ENCODE data around the gene METTL16.

METTL16 gene

GRCh38 chr17:2485543-2485942 is 26.1 kb downstream of the METTL16 start:
- Mint-ChIP-seq H3K9me3 (no peaks in the 10 kb centered on the region), H3K27ac (no peak overlapping the region), H3K36me3 (ENCODE audit: low read depth) (peaks cover 9% of the 10 kb centered on the region), H3K4me3 (no peak overlapping the region), H3K27me3 (ENCODE audit: low read depth) (no peaks in the 10 kb centered on the region), H3K4me1 (no peaks in the 10 kb centered on the region)
- TF ChIP-seq, protein P1, sequence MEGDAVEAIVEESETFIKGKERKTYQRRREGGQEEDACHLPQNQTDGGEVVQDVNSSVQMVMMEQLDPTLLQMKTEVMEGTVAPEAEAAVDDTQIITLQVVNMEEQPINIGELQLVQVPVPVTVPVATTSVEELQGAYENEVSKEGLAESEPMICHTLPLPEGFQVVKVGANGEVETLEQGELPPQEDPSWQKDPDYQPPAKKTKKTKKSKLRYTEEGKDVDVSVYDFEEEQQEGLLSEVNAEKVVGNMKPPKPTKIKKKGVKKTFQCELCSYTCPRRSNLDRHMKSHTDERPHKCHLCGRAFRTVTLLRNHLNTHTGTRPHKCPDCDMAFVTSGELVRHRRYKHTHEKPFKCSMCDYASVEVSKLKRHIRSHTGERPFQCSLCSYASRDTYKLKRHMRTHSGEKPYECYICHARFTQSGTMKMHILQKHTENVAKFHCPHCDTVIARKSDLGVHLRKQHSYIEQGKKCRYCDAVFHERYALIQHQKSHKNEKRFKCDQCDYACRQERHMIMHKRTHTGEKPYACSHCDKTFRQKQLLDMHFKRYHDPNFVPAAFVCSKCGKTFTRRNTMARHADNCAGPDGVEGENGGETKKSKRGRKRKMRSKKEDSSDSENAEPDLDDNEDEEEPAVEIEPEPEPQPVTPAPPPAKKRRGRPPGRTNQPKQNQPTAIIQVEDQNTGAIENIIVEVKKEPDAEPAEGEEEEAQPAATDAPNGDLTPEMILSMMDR (IDR thresholded peaks at IDR 0.05; ENCODE audit: unreplicated experiment in 3 of 3) = no peak

DNA sequence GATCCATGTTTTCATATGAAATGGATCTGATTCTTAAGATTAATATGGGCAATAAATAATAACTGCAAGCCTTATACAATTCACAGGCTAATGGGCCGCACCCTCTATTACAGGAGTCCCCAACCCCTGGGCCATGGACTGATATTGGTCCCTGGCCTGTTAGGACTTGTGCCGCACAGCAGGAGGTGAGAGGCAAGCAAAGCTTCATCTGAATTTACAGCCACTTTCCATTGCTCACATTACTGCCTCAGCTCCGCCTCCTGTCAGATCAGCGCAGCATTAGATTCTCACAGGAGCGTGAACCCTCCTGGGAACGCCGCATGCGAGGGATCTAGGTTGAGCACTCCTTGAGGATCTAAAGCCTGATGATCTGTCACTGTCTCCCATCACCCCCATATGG is 26.8 kb downstream of the METTL16 start:
- Mint-ChIP-seq H3K4me1 (no peaks in the 10 kb centered on the region), H3K4me3 (no peak overlapping the region), H3K27me3 (ENCODE audit: low read depth) (no peaks in the 10 kb centered on the region), H3K36me3 (ENCODE audit: low read depth) (peaks cover 9% of the 10 kb centered on the region), H3K9me3 (no peaks in the 10 kb centered on the region), H3K27ac (no peak overlapping the region)
- TF ChIP-seq, protein P1 (IDR thresholded peaks at IDR 0.05; ENCODE audit: unreplicated experiment in 3 of 3) = no peak

- H3K4me3 Mint-ChIP-seq = no peak overlapping the region
- H3K27me3 Mint-ChIP-seq (ENCODE audit: low read depth) = no peaks in the 10 kb centered on the region
- H3K4me1 Mint-ChIP-seq = no peaks in the 10 kb centered on the region
- no peaks in the 10 kb centered on the region for H3K9me3 Mint-ChIP-seq
- TF ChIP-seq, protein P1 (IDR thresholded peaks at IDR 0.05; ENCODE audit: unreplicated experiment in 3 of 3) = no peak
- H3K36me3 Mint-ChIP-seq (ENCODE audit: low read depth) = peaks cover 10% of the 10 kb centered on the region
- no peak overlapping the region for H3K27ac Mint-ChIP-seq
Measured at GRCh38 chr17:2483084-2483483, 28.6 kb downstream of the METTL16 start.

- H3K27ac Mint-ChIP-seq = peak overlapping the region in 1 of 3 experiments; percentile 29
- TF ChIP-seq, protein P1 (IDR thresholded peaks at IDR 0.05; ENCODE audit: unreplicated experiment in 3 of 3) = no peak
- H3K9me3 Mint-ChIP-seq = no peaks in the 10 kb centered on the region
- H3K4me1 Mint-ChIP-seq = no peaks in the 10 kb centered on the region
- H3K36me3 Mint-ChIP-seq (ENCODE audit: low read depth) = peaks cover 17% of the 10 kb centered on the region
- H3K27me3 Mint-ChIP-seq (ENCODE audit: low read depth) = no peaks in the 10 kb centered on the region
- H3K4me3 Mint-ChIP-seq = no peak overlapping the region
Measured at GRCh38 chr17:2482218-2482617, 29.5 kb downstream of the METTL16 start.

DNA sequence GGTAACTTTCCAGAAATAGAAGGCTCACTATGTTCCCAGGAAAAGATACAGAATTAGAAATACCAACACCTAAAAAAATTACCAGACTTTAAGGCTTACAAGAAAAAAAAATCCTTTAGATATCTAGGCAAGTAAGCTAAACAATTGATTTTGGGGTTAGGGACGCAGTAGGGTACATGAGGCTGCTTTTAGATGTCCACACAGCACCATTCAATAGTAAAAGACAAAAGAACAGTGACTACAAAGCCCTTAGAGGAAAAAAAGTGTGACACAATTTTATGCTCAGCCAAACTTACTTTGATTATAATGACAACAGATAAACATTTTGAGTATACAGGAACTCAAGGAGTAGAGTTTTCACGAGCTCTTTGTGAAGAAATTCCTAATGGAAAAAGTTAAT is 29.9 kb downstream of the METTL16 start:
- no peaks in the 10 kb centered on the region for H3K4me1 Mint-ChIP-seq
- TF ChIP-seq, protein P1 (IDR thresholded peaks at IDR 0.05; ENCODE audit: unreplicated experiment in 3 of 3) = no peak
- H3K27me3 Mint-ChIP-seq (ENCODE audit: low read depth) = no peaks in the 10 kb centered on the region
- H3K36me3 Mint-ChIP-seq (ENCODE audit: low read depth) = peaks cover 17% of the 10 kb centered on the region
- H3K9me3 Mint-ChIP-seq = no peaks in the 10 kb centered on the region
- H3K27ac Mint-ChIP-seq = no peak overlapping the region
- no peak overlapping the region for H3K4me3 Mint-ChIP-seq

DNA sequence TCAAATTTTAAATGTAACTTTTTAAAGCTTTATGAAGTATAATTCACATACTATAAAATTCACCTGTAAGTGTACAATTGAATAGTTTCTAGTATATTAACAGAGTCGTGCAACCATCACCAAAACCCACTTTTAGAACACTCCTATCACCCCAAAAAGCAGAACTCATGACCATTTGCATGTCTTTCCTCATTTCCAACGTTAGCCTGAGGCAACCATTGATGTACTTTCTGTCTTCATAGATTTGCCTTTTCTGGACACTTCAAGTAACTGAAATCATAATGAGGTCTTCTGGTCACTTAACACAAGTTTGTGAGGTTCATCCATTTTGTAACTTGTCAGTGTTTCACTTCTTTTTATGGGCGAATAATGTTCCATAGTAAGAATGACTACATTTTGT is 33.2 kb downstream of the METTL16 start:
- no peak overlapping the region for H3K27ac Mint-ChIP-seq
- no peaks in the 10 kb centered on the region for H3K27me3 Mint-ChIP-seq (ENCODE audit: low read depth)
- no peaks in the 10 kb centered on the region for H3K9me3 Mint-ChIP-seq
- no peak overlapping the region for H3K4me3 Mint-ChIP-seq
- TF ChIP-seq, protein P1 (IDR thresholded peaks at IDR 0.05; ENCODE audit: unreplicated experiment in 3 of 3) = no peak
- H3K4me1 Mint-ChIP-seq = no peaks in the 10 kb centered on the region
- peaks cover 37% of the 10 kb centered on the region for H3K36me3 Mint-ChIP-seq (ENCODE audit: low read depth)

Measured in nephron (organoid).